Type B pancreatic cell (in vitro differentiated cells): ENCODE measurements around the gene ADARB2. TPM values are rescaled to one million over a fixed set of nuclear protein-coding genes. Genes with fewer than 3 reads are reported as not detected.

Source experiments
- DNase-seq: peaks from one replicate; pipeline ENCODE4 v3.0.0; 2021; ENCODE audit warnings: mixed read lengths; ENCODE audit not compliant: unreplicated experiment; ENCODE audit errors: extremely low spot score
- H3K27ac Mint-ChIP-seq: 2 replicates; pipeline ENCODE4 v1.8.0; 2021; ENCODE audit warnings: mild to moderate bottlenecking, mixed read lengths
- H3K27me3 Mint-ChIP-seq: 2 replicates; pipeline ENCODE4 v1.8.0; 2021; ENCODE audit warnings: mixed read lengths
- H3K36me3 Mint-ChIP-seq: 2 replicates; pipeline ENCODE4 v1.8.0; 2021; ENCODE audit warnings: mixed read lengths
- H3K4me1 Mint-ChIP-seq: one replicate; pipeline ENCODE4 v1.8.0; 2021; ENCODE audit warnings: mixed read lengths; ENCODE audit not compliant: unreplicated experiment
- H3K4me3 Mint-ChIP-seq: 2 replicates; pipeline ENCODE4 v1.8.0; 2021; ENCODE audit warnings: mild to moderate bottlenecking, mixed read lengths
- H3K9me3 Mint-ChIP-seq: 2 replicates; pipeline ENCODE4 v1.8.0; 2021; ENCODE audit warnings: mixed read lengths
- CTCF ChIP-seq: fragments of 200-600 bp; sonication (generic); conservative IDR thresholded peaks from 2 replicates; pipeline ENCODE4 v1.5.0; 2021; ENCODE audit warnings: antibody characterized with exemption, mild to moderate bottlenecking
- total RNA-seq: library from RNA; stranded (reverse); gene quantifications from 2 replicates; pipeline ENCODE4 v1.2.1, GENCODE V29; 2021; ENCODE audit warnings: low replicate concordance

Gene ADARB2
- total RNA-seq, 1 donor from 2014 or later, result 4.9 TPM

GRCh38 chr10:1183033-1183396 lies 554.3 kb downstream of the ADARB2 start:
- Mint-ChIP-seq H3K27me3 (peaks cover 9% of the 10 kb centered on the region), H3K36me3 (no peaks in the 10 kb centered on the region), H3K27ac (no peak overlapping the region), H3K4me3 (no peak overlapping the region), H3K9me3 (no peaks in the 10 kb centered on the region), H3K4me1 (peaks cover 7% of the 10 kb centered on the region)
- TF ChIP-seq CTCF, result no peak
- DNase-seq, result no peak

- TF ChIP-seq CTCF, result no peak
- Mint-ChIP-seq H3K4me3 (no peak overlapping the region), H3K27me3 (peaks cover 10% of the 10 kb centered on the region), H3K27ac (no peak overlapping the region), H3K9me3 (no peaks in the 10 kb centered on the region), H3K4me1 (peaks cover 7% of the 10 kb centered on the region), H3K36me3 (no peaks in the 10 kb centered on the region)
- DNase-seq, result no peak
These were observed 554.9 kb downstream of the ADARB2 start for GRCh38 chr10:1182280-1183032.

- no peaks in the 10 kb centered on the region for H3K9me3 Mint-ChIP-seq
- no peaks in the 10 kb centered on the region for H3K36me3 Mint-ChIP-seq
- peak; percentile 58 for TF ChIP-seq CTCF
- H3K4me1 Mint-ChIP-seq, result peaks cover 7% of the 10 kb centered on the region
- peaks cover 11% of the 10 kb centered on the region for H3K27me3 Mint-ChIP-seq
- no peak overlapping the region for H3K27ac Mint-ChIP-seq
- H3K4me3 Mint-ChIP-seq, result no peak overlapping the region
- DNase-seq, result no peak
These were observed 556.5 kb downstream of the ADARB2 start for GRCh38 chr10:1180836-1181235.

GRCh38 chr10:1180071-1180730 lies 557.1 kb downstream of the ADARB2 start:
- Mint-ChIP-seq H3K4me1 (peaks cover 7% of the 10 kb centered on the region), H3K27me3 (peaks cover 11% of the 10 kb centered on the region), H3K9me3 (no peaks in the 10 kb centered on the region), H3K4me3 (no peak overlapping the region), H3K27ac (no peak overlapping the region), H3K36me3 (no peaks in the 10 kb centered on the region)
- no peak for DNase-seq
- no peak for TF ChIP-seq CTCF

GRCh38 chr10:1179346-1180070 lies 557.8 kb downstream of the ADARB2 start:
- DNase-seq, result no peak
- peaks cover 11% of the 10 kb centered on the region for H3K27me3 Mint-ChIP-seq

More at GRCh38 chr10:1179346-1180070, 557.8 kb downstream of the ADARB2 start:
- Mint-ChIP-seq H3K36me3 (no peaks in the 10 kb centered on the region), H3K27ac (no peak overlapping the region), H3K9me3 (no peaks in the 10 kb centered on the region), H3K4me3 (no peak overlapping the region), H3K4me1 (peaks cover 7% of the 10 kb centered on the region)
- TF ChIP-seq CTCF, result no peak
